ENCODE results near the gene HOXA9. TPM values are rescaled to one million over a fixed set of nuclear protein-coding genes. Genes with fewer than 3 reads are reported as not detected.
A peak's percentile ranks its signal among the peaks of the same experiment; 100 is the strongest.

The HOXA9 gene
- total RNA-seq, 2 donors from 2014 or later = not detected

DNA sequence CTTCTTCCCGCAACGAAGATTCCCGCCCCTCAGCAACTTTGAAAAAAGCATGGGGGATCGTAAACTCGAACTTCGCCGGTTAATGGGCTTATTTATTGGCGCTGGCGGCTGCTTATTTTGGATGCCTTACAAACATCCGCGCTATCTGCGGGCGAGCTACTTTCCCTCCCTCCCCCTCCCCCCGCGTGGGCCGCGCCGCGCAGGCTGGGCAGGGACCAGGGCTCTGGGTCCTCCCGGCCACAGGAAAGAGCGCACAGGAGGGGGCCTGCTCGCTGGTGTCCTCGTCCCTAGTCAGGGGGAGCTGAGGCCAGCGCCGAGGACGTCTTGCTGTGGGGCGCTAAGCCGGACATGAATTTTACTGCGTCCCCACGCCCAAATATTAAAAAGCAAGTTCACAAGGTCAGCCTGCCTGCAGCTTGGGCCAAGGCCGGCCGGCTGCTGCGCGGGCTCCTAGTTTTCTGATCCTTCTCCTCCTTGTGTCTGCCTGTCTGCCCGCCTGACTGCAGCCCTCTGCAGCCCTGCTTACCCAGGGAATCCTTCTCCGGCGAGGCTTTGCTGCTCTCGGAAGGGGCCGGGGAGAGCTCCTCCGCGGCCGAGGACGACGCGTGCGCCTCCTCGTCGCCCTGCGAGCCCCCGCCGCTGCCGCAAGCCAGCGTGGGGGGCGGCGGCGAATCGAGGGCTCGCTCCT lies 7.6 kb upstream of the HOXA9 start:
- DNase-seq (ENCODE audit: low spot score) (no peak), ATAC-seq (ENCODE audit: insufficient number of reproducible peaks, low FRiP score, low read depth) (peak; percentile 30)
- Histone ChIP-seq H3K27me3 (replicated peaks; ENCODE audit: insufficient read depth) (peaks cover 24% of the 10 kb centered on the region), H3K4me1 (ENCODE audit: control insufficient read depth in 1 of 2, low read depth in 2 of 2) (peaks cover 15 to 23% of the 10 kb centered on the region in 2 donors), H3K36me3 (no peaks in the 10 kb centered on the region), H3K4me3 (peak overlapping the region; percentile 74), H3K9me3 (no peaks in the 10 kb centered on the region), H3K27ac (peak overlapping the region in 1 of 2 donors; percentile 36)
- TF ChIP-seq, protein P1, sequence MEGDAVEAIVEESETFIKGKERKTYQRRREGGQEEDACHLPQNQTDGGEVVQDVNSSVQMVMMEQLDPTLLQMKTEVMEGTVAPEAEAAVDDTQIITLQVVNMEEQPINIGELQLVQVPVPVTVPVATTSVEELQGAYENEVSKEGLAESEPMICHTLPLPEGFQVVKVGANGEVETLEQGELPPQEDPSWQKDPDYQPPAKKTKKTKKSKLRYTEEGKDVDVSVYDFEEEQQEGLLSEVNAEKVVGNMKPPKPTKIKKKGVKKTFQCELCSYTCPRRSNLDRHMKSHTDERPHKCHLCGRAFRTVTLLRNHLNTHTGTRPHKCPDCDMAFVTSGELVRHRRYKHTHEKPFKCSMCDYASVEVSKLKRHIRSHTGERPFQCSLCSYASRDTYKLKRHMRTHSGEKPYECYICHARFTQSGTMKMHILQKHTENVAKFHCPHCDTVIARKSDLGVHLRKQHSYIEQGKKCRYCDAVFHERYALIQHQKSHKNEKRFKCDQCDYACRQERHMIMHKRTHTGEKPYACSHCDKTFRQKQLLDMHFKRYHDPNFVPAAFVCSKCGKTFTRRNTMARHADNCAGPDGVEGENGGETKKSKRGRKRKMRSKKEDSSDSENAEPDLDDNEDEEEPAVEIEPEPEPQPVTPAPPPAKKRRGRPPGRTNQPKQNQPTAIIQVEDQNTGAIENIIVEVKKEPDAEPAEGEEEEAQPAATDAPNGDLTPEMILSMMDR (IDR thresholded peaks at IDR 0.05) = no peak

DNA sequence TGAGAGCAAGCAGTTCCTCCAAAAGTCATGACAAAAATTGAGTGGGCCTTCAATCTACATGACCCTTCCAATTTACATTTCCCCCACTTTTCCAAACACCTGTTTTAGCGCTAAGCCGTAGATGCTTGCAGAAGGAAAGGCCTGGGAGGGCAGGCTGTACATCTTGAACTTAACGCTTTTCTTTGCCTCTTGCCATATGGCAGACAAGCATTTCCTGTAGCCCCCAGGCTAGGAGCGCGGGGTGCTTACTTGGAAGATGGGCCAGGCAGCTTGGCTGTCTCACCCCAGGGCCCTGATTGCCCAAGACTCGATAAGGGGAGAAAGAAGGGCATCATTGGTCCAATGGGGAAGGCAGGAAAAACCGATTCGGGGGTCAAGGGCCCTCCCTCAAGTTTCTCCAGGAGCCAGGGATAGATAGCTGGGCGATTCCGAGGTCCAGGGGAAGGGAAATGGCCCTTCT lies 7.0 kb upstream of the HOXA9 start:
- Histone ChIP-seq H3K4me1 (ENCODE audit: control insufficient read depth in 1 of 2, low read depth in 2 of 2) (peaks cover 15 to 23% of the 10 kb centered on the region in 2 donors), H3K27ac (no peak overlapping the region)
- DNase-seq (ENCODE audit: low spot score) = no peak

DNA sequence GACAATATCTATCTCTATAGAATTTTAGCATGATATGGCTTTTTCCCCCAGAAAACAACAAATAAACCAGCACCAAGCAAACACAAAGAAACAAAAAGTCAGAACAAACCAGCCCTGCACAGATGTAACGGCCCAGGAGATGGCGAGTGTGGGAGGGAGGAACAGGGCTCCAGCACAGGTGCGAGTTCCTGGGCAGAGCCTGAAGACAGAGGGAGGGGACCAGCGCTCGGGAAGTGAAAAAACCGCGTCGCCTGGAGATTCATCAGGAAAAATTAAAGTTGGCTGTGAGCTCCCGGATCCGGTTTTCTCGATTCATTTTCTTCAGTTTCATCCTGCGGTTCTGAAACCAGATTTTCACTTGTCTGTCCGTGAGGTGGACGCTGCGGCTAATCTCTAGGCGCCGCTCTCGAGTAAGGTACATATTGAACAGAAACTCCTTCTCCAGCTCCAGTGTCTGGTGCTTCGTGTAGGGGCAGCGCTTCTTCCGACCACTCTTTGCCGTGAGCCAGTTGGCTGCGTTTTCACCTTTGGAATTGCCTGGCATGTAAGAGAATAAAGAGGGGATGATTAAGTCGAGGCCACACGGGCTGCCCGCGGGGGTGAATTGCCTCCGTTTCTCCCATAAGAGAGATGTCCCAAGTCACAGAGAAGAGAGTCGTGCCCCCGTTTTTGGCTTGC lies 6.4 kb upstream of the HOXA9 start:
- no peak overlapping the region for H3K27ac ChIP-seq
- no peaks in the 10 kb centered on the region for H3K36me3 ChIP-seq
- H3K9me3 ChIP-seq = no peaks in the 10 kb centered on the region
- H3K27me3 ChIP-seq (replicated peaks; ENCODE audit: insufficient read depth) = peaks cover 24% of the 10 kb centered on the region
- no peak overlapping the region for H3K4me3 ChIP-seq
- TF ChIP-seq, protein P1 (IDR thresholded peaks at IDR 0.05) = no peak
- ATAC-seq (ENCODE audit: insufficient number of reproducible peaks, low FRiP score, low read depth) (no peak), DNase-seq (ENCODE audit: low spot score) (no peak)
- H3K4me1 ChIP-seq (ENCODE audit: control insufficient read depth in 1 of 2, low read depth in 2 of 2) = peaks cover 15 to 23% of the 10 kb centered on the region in 2 donors

More for the DNA sequence above, 7.0 kb upstream of the HOXA9 start:
- no peak for ATAC-seq (ENCODE audit: insufficient number of reproducible peaks, low FRiP score, low read depth)
- Histone ChIP-seq H3K4me3 (peak overlapping the region; percentile 74), H3K27me3 (replicated peaks; ENCODE audit: insufficient read depth) (peaks cover 24% of the 10 kb centered on the region), H3K36me3 (no peaks in the 10 kb centered on the region), H3K9me3 (no peaks in the 10 kb centered on the region)
- TF ChIP-seq, protein P1 (IDR thresholded peaks at IDR 0.05) = no peak

DNA sequence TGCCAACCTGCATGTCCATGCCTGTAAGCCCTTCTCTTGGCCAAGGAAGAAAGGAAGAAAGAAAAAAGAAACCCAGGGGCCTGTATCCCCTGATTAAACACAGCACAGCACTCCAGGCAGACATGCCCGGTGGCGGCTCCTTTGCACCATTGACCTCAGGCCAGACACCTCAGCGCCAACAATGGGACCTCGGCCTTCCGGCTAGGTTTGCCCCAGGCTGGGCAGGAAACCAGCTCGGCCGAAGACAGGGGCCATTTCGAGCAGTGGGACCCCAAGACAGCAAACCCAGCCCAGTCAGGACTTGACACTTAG lies 5.9 kb upstream of the HOXA9 start:
- Histone ChIP-seq H3K4me1 (ENCODE audit: control insufficient read depth in 1 of 2, low read depth in 2 of 2) (peaks cover 15 to 27% of the 10 kb centered on the region in 2 donors), H3K9me3 (no peaks in the 10 kb centered on the region), H3K4me3 (no peak overlapping the region), H3K27me3 (replicated peaks; ENCODE audit: insufficient read depth) (peaks cover 24% of the 10 kb centered on the region), H3K36me3 (no peaks in the 10 kb centered on the region), H3K27ac (no peak overlapping the region)
- ATAC-seq (ENCODE audit: insufficient number of reproducible peaks, low FRiP score, low read depth) = no peak
- TF ChIP-seq, protein P1 (IDR thresholded peaks at IDR 0.05) = no peak
- no peak for DNase-seq (ENCODE audit: low spot score)

DNA sequence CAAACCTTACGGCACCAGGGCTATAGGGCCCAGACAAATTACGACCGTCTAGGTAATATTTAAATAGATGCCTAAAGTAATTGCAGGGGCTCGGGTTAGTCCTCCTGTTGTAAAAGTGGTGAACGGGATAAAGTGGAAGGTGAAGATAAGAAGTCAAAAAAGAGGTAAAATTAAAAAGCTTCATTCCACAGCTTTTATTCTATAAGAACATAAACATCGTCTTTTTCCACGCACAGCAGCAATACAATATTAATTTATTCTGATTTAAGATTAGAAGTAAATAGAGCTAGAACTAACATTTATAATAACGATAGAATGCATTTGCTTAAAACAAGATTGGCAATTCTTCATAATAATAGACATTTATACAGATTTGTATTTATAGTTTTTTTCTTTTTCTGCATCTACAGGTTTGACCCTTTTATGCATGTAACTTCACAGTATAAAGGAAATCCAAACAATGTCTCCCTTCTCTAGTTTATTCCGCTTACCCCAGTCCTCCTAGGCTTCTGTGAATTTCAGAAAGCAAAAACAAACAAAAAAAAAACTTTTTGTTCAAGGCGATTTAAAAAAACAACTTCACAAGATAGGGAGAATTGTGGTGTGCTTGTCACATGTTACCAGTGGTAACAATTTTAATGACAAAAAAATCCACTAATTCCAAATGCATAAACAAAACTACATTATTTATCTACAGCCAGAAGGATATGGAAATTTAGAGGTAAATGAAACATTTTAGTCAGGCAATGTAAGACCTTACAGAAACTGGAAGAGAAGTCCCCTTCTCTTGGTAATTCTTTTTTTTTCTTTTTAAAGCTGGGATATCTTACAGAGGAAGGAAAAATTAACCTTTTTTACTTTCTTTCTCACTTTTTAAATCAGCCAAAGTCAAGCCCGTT lies 5.3 kb upstream of the HOXA9 start:
- H3K36me3 ChIP-seq = no peaks in the 10 kb centered on the region
- H3K9me3 ChIP-seq = no peaks in the 10 kb centered on the region
- no peak overlapping the region for H3K4me3 ChIP-seq
- ATAC-seq (ENCODE audit: insufficient number of reproducible peaks, low FRiP score, low read depth) (no peak), DNase-seq (ENCODE audit: low spot score) (no peak)
- peaks cover 29% of the 10 kb centered on the region for H3K27me3 ChIP-seq (replicated peaks; ENCODE audit: insufficient read depth)
- peaks cover 18 to 29% of the 10 kb centered on the region in 2 donors for H3K4me1 ChIP-seq (ENCODE audit: control insufficient read depth in 1 of 2, low read depth in 2 of 2)
- no peak overlapping the region for H3K27ac ChIP-seq
- TF ChIP-seq, protein P1 (IDR thresholded peaks at IDR 0.05) = no peak
